Stimulated activated CD8-positive, alpha-beta memory T cell treated with anti-CD3 and anti-CD28 coated beads, Interleukin-7, amount 100 ng/mL, for 4 hours (primary cell): ENCODE measurements around the gene TMEM63A.
A peak's percentile ranks its signal among the peaks of the same experiment; 100 is the strongest.
"Not testable (repeated sequence)": the region's sequence is repeated elsewhere in the genome, so short reads cannot be mapped to it uniquely, and the experiment has no call there.

Source experiments
- DNase-seq, 2 donors: peaks; one replicate each; pipeline ENCODE4 v3.0.0-alpha.2; 2020; ENCODE audit warnings: low read depth in 2 of 2

TMEM63A gene

DNA sequence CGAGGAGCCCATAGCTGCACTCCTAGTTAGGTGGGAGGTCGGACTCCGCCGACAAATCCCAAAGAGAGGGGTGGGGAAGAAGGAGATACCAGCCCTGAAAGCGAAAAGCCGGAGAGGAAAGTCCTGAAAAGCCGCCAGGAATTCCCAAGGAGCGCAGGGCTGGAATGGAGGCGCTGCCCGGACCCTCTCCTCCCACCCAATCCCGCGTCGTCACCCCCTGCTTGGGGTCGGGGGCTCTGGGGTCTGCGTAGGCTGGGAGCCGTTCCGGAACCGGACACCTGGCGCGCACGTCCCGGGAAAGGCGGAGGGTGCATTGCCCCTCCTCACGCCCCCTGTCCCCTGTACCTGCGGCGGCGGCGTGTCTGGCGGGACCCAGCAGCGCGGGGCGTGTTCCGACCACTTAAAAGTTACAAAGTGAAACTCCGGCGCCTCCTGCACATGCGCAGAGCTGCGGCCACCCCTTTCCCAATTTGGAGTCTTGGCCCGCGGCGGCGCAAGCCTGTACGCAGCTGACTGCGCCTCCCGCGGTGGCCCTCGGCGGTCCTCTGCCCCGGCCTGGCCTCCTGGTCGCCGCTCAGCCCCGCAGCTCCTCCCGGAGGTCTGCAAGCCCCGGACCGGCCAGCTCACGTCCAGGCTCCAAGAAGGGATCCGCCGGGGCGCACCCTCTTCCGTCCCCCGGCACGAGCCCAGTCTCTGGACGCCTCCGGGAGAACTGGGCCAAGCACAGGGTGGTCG, at the start of gene TMEM63A:
TSS of gene TMEM63A (minus strand) at position 422 of the 735 bp plus-strand sequence. CDS start 4,800 bp downstream, outside the sequence.
- peak; percentile 82 for DNase-seq

DNA sequence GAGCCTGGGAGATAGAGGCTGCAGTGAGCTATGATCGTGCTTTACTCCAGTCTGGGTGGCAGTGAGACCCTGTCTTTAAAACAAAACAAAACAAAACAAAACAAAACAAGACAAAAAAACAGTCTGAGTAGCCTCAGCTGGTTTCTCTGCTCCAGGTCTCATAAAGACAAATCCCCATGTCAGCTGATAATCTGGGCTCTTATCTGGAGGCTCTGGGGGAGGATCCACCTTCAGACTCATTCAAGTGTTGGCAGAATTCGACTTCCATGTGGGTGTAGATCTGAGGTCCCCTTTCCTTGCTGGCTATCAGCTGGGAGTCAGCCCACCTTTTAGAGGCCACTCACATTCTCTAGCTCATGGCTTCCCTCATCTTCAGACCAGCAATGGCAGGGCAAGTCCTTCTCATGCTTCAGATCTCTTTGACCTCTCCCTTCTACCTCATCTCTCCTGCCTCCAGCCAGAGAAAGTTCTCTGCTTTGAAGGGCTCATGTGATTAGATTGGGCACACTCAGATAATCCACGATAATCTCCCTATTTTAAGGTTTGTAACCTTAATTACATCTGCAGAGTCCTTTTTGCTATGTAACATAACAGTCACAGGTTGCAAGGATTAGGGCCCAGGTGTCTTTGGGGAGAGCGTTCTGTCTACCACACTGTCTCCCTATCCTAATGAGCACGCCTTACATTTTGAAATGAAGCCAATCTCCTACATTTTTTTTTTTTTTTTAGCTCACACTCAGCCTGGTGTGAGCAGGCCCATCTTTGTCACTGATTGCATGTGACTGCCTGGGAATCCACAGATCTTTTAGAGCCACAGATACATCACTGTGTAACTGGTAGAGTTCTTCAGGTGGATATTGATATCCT, 49.3 kb upstream of the TMEM63A start:
- DNase-seq: no peak

DNA sequence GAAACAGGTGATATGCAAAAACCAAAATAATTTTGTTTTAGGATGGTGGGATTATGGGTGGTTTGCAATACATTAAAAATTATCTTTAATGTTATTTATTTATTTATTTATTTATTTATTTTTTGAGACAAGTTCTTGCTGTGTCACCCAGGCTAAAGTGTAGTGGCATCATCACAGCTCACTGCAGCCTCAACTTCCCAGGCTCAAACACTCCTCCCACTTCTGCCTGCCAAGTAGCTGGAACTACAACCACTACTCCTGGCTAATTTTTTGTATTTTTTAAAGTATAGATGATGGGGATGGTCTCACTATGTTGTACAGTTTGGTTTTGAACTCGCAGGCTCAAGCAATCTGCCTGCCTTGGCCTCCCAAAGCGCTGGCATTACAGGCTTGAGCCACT, 48.4 kb upstream of the TMEM63A start:
- DNase-seq: no peak

DNA sequence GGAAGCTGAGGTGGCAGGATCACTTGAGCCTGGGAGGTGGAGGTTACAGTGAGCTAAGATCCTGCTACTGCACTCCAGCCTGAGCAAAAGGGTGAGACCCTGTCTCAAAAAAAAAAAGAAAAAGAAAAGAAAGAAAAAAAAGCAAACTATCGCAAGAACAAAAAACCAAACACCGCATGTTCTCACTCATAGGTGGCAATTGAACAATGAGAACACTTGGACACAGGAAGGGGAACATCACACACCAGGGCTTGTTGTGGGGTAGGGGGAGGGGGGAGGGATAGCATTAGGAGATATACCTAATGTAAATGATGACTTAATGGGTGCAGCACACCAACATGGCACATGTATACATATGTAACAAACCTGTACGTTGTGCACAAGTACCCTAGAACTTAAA, 47.3 kb upstream of the TMEM63A start:
- DNase-seq: not testable (repeated sequence)

DNA sequence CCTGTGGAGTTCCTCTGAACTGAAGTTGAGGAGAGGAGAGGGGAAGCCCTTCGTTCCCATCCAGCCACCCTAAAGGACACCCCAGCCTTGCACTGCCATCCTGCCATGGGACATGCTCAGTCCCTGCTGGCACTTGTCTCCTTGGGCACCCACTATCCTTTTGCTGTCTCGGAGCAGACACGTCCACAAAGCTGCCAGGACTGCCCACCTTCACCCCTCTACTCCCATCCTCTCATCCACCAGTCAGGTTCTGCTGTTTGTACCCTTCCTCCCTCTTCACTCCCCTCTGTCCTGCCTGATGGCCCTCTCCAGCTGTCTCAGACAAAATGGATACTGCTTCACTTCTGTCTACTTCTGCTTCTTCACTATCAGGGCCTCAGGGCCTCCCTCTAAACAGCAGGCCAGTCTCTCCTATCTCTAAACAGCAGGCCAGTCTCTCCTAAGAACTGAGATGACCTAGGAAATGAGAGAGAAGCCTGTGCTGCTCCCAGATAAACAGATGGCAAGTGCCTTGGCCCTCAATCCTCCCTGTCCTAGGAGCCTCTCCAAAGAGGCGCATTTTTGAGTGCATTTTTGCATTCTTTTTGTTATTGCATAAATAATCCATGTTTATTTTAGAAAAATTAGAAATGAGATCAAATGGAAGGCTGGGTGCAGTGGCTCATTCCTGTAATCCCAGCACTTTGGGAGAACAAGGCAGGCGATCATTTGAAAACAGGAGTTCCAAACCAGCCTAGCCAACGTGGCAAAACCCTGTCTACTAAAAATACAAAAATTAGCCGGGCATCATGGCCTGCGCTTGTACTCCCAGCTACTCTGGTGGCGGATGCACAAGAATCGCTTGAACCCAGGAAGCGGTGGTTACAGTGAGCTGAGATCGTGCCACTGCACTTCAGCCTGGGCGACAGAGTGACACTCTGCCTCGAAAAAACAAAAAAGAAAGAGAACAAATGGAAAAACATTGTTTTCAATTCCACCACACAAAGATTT, 46.3 kb upstream of the TMEM63A start:
- DNase-seq: no peak

DNA sequence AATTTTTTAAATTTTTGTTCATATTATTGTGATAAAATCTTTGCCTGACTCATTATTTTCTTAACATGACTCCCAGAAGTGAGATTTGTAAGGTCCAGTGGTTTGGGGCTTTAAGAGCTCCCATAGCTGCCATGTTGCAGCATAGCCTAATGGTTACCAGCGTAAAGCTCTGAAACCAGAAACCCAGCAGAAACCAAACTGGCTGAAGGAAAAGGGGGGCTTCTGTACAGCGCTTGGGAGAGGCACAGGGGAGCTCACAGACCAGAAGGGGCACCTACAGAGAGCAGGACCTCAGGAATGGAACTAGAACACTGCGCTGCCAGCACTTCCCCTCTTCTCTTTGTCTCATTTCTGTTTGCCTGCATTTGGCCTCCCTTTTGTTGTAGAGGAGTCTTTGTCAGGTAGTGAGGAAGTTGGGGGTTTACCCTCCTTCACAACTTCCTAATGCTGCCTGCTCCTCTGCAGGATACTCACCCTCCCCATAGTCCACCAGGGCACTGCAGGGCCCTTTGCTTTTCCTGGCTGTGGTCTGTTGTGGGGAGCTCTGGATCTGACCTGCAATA, 44.5 kb upstream of the TMEM63A start:
- DNase-seq: no peak

DNA sequence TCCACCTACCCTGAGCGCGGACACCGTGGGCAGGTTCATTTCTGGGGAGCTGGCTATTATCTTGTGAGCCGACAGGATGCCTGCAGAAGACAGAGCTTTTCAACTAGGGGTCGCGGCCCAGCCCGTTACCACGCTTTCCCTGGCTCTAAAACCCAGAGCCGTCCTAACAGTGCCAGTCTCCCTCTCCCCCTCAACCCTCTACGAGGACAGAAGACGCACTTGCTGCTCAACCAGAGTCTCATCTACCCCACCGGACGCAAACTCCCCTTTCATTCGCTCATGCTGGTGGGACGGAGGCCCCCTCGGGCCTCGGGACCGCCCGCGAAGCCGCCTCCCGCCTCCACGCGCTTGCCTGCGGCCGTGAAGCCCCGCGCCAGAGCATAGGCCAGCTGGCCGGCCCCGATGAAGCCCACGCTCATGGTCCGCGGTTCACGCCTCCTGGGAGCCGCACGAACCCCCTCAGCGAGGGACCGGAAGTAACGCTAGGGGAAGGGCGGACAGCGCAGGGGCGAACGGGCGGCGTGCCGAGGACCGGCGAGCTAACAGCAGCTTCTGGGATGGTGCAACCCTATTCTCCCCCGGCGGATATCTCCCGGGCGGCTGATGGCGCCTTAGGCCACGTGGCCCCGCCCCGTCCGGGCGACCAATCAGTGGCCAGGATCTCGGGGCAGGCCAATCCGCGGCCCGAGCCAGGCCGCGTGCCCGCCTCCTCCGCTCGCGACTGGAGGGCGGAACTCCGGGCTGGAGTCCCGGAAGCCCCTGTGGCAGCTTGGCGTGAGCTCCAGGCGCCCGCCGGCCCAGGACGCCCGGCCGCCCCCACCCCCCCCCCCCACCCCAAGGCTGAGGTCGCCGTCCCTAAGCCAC, 41.7 kb upstream of the TMEM63A start, which contains the start of gene PYCR2:
TSS of gene PYCR2 (minus strand) at position 559 of the 864 bp plus-strand sequence. CDS start at position 419, 140 bp downstream.
- peak; percentile 79 to 91 for DNase-seq

DNA sequence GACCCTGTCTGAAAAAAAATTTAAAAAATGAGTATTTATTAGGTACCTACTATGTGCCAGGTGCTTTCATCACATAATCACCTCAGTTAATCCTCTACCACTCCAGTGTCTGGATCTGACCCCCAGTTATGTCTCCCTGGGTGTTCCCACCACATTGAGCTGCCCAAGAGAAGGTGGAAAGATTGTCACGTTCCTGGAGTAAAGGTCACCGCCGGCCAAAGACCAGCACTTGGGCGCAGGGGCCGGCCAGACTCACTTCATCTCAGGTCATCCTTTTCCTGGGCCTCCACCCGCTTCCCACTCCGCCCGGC, 41.2 kb upstream of the TMEM63A start:
- no peak for DNase-seq

DNA sequence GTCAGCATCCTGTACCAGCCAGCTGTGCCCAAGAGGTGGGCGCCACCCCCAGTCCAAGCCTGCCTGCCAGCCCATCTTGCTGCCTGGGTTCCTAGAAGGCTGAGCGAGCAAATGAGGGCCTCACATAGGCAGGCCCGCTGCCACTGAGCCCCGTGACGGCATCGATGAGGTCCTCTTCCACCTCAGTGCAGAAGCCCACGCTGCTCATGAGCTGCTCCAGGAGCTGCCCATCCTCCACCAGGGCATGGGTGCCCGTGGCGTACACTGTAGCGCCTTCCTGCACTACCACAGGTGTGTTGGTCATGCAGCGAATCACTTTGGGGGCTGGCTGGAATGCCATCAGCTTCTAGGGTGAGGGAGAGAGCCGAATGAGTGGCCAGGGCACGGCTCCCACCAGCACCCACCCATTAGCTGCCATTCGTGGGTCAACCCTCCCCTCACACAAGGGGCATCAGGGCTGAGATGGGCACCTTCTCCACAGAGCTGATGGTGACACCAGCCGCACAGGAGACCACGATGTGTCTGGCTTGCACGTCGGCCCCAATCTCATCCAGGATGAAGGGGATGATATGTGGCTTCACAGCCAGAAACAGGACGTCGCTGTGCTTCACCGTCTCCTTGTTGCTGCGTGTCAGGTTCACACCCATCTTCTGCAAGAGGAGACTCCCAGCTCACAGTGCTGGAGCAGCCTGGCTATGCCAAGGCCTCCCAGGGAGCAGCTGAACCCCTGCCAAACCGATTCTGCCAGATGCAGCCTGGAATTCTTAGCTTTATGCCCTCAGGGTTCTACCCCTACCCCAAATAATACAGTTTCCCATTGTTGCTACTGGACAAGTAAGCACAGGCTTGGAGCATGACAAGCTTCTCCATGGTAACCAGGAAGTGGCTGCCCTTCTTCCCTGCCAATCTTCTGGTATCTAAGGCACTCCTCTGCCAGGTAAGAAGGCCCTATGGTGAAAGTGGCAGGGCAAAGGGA, 39.8 kb upstream of the TMEM63A start:
- no peak for DNase-seq

DNA sequence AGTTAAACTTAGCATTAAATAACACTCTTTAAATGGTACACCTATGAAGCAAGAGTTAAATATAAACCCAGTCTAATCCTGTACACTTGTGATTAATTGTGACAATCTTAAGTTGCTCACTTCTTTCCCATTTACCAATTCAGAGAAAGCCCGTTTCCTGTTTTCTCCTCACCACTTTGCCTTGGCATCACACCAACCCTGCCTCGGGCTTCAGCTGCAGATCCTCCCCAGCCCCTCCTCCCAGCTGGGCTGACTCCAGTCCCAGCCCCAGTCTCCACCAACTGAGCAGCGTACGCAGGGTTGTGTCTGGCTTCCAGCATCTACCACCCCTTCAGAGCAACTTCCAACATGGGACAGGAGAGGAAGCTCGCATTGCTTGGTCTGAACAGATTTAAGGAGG, 37.7 kb upstream of the TMEM63A start:
- DNase-seq: no peak

DNA sequence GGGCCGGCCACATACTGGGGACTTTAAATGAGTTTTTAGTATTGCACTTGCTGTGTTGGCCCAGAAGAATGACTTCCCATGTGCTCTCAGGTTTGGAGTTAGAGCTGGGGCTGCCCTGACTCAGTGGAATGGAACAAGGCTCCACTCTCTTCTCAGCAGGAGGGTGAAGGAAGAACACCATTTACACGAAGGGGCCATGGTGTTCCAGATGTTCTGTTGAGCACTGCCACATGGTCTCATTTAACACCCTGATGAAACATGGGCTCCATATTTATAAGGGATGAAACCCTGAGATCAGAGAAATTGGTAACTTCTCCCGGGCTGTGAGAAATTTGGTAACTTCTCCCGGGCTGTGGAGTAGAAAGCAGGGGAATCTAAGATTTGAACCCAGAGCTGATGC, 36.1 kb upstream of the TMEM63A start:
- DNase-seq: no peak

DNA sequence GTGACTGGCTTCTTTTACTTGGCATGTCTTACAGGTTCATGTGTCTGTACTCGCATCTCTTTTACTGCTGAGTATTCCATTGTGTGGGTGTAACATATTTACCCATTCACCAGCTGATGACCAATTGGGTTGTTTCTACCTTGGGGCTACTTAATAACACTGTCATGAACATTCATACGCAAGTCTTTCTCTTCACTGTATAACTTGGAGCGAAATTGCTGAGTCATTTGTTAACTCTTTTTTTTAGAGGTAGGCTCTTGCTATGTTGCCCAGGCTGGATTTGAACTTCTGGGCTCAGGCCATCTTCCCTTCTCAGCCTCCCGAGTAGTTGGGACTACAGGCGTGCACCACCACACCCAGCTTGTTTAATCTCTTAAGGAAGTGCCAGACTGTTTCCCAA, 35.4 kb upstream of the TMEM63A start:
- DNase-seq: no peak

DNA sequence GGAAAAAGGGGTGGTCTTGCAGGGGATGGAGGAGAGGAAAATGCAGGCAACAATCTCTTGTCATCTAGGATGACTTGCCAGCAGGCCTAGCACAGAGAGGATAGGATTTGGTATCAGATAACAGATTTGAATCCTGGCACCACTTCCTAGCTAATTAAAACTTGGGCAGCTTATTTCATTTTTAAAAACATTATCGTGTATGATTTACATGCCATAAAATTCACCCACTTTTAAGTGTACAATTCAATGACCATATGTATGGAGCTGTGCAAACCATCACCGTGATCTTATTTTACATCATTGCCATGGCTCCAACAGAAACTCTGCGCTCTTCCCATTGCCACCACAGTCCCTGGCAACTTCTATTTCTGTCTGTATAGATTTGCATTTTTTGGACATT, 34.9 kb upstream of the TMEM63A start:
- DNase-seq: no peak

DNA sequence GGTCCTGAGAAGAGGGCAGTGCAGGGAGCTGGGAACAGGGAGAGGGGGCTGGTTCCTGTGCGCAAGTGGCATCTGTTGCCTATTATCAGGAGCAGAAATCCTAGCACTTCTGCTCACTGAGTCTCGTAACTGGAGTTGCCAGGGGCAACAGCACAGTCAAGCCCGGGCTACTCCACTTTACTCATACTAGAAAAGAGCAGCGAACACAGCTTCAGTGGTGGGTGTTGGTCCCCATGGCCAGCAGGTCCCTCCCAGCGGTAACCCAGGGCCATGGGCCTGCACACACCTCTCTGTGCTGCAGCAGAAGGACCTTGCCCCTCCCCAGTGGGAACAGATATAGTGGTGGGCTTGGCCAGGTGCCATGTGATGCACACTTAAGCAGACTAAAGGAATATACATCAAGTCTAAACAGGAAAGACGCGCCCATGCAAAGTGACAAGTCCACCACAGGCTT, 33.4 kb upstream of the TMEM63A start:
- DNase-seq: no peak

DNA sequence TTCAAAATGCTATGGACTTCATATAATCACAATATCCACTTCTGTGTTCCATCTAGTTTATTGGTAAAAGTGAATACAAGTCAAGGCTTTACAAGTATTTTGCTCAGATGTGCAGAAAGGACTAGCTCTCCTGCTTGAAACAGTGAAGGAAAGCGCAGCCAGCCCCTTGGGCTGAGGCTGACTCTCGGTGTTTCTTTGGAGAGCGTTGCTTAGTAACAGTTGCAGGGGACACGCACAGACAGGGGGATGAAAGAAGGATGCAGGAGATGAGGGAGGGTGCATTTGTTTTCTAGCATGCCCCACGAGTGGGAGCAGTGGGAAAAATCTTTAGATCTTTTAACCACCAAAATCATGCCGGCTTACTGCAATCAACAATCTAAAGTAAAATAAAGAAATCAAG, 32.8 kb upstream of the TMEM63A start:
- DNase-seq: no peak

DNA sequence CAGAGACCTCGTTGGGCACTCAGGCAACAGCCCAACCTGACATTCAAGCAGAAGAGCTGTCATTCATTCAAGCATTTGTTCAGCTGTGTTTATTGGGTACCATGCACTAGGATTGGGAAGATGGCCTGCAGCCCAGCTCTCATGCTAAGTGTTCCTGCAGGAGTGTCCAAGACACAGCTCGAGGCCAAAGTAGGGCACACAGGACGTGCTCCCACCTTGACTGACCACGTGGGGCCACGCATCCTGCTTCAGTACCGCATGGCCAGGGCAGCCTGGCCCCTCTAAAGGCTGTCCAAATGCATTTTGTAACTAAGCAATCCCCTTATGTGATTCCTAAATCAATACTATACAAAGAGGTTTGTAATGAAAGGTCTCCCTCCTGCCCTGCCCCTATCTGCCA, 32.2 kb upstream of the TMEM63A start:
- no peak for DNase-seq

DNA sequence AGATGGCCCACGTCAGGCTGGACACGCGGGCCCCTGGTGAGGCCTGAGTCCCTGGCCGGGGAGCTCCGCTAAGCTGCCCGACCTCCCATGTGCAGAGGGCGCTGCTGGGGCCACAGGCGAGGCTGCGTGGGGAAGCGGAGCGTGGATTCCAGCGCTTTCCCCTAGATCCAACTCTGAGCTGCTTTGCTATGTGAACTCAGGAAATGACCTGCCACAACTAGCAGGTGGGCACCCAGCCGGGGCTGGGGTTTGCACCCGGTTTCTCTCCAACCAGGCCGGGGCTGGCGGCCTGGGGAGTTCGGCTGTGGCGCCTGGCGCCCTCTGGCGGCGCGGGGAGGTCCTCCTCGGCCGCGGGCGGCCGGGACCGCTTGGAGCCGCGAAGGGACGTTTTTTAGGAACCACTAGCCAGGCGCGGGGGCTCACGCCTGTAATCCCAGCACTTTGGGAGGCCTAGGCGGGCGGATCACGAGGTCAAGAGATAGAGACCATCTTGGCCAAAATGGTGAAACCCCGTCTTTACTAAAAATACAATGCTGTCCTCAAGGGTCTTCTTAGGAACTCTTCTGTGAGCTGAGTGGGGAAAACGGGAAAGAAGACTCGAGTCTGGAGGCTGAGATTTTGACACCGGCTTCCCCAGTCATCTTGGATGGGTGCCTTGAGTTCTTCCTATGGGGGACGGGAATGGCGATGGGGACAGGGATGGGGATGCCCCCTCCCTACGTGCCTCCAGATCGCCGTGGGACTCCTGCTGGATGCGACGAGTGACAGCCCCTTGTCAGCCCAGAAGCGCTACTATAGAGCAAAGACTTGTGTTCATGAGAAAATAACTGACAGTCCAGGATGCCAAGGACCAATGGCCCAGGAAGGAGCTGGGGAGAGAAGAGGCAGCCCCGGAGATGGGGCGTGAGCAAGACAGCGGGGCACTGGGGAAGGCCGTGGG, 29.3 kb upstream of the TMEM63A start:
- peak in 1 of 2 donors; percentile 54 for DNase-seq

DNA sequence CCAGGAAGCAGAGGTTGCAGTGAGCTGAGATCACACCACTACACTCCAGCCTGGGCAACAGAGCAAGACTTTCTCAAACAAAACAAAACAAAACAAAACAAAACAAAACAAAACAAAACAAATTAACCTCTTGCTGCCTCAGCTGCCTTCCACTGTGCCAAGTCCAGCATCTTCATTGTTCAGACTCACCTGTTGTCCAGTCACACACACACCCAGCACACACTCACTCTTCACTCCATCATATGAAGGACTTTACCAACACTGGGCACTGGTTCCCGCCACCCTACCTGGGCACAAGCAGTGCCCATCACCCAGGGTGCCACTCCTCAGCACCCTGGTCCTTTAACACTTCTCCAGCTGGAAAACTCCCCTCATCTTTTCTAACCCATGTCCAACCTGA, 27.3 kb upstream of the TMEM63A start:
- DNase-seq: no peak
